ENCODE data around the gene KCTD13.

GRCh38 chr16:29910819-29911675, 15.0 kb downstream of the KCTD13 start:
- TF ChIP-seq ZBTB43 (CRISPR knock-in tag; IDR thresholded peaks at IDR 0.05) (no peak), ZNF121 (CRISPR knock-in tag; IDR thresholded peaks at IDR 0.05) (no peak), E2F1 (CRISPR knock-in tag; IDR thresholded peaks at IDR 0.05) (no peak), ZBTB21 (CRISPR knock-in tag; IDR thresholded peaks at IDR 0.05; ENCODE audit: borderline replicate concordance) (no peak)

All from WTC11 (cell line).